Stimulated activated CD4-positive, alpha-beta T cell treated with anti-CD3 and anti-CD28 coated beads, Interleukin-4, amount 100 ng/mL, for 1 hour (primary cell): ENCODE measurements around the gene PRKAR2A.
"Not testable (repeated sequence)": the region's sequence is repeated elsewhere in the genome, so short reads cannot be mapped to it uniquely, and the experiment has no call there.

Experiments used
- DNase-seq: peaks from one replicate; pipeline ENCODE4 v3.0.0-alpha.2; 2020

PRKAR2A gene

GRCh38 chr3:48835650-48836366 is 11.9 kb downstream of the PRKAR2A start:
- no peak for DNase-seq

- no peak for DNase-seq
These were observed 15.0 kb downstream of the PRKAR2A start for GRCh38 chr3:48832684-48833083.

- no peak for DNase-seq
These were observed 17.0 kb downstream of the PRKAR2A start for GRCh38 chr3:48830715-48831114.

- DNase-seq = not testable (repeated sequence)
These were observed 18.1 kb downstream of the PRKAR2A start for GRCh38 chr3:48829525-48829924.

- not testable (repeated sequence) for DNase-seq
These were observed 19.8 kb downstream of the PRKAR2A start for GRCh38 chr3:48827874-48828273.

GRCh38 chr3:48826451-48826850 is 21.2 kb downstream of the PRKAR2A start:
- DNase-seq = no peak

GRCh38 chr3:48820612-48821324 is 26.9 kb downstream of the PRKAR2A start:
- no peak for DNase-seq

GRCh38 chr3:48819234-48820221 is 28.1 kb downstream of the PRKAR2A start:
- DNase-seq = no peak

GRCh38 chr3:48811524-48811923 is 36.1 kb downstream of the PRKAR2A start:
- DNase-seq = no peak

- no peak for DNase-seq
These were observed 42.7 kb downstream of the PRKAR2A start for GRCh38 chr3:48804930-48805329.

- not testable (repeated sequence) for DNase-seq
These were observed 46.8 kb downstream of the PRKAR2A start for GRCh38 chr3:48800831-48801230.

- no peak for DNase-seq
These were observed 48.7 kb downstream of the PRKAR2A start for GRCh38 chr3:48798998-48799397.

GRCh38 chr3:48797626-48798025 is 50.0 kb downstream of the PRKAR2A start:
- no peak for DNase-seq

GRCh38 chr3:48795997-48796732 is 51.5 kb downstream of the PRKAR2A start:
- no peak for DNase-seq

GRCh38 chr3:48793484-48793883 is 54.2 kb downstream of the PRKAR2A start:
- DNase-seq = not testable (repeated sequence)

GRCh38 chr3:48789665-48790064 is 58.0 kb downstream of the PRKAR2A start:
- no peak for DNase-seq

GRCh38 chr3:48788544-48789162 is 59.0 kb downstream of the PRKAR2A start:
- no peak for DNase-seq

GRCh38 chr3:48784426-48785120 is 63.1 kb downstream of the PRKAR2A start:
- no peak for DNase-seq

- DNase-seq = no peak
These were observed 64.4 kb downstream of the PRKAR2A start for GRCh38 chr3:48783304-48783703.

- no peak for DNase-seq
These were observed 65.6 kb downstream of the PRKAR2A start for GRCh38 chr3:48782046-48782445.

- not testable (repeated sequence) for DNase-seq
These were observed 69.1 kb downstream of the PRKAR2A start for GRCh38 chr3:48778565-48778964.
